GM13976 (cell line): Measurements from ENCODE around the gene RAB15.
"Not testable (repeated sequence)": the region's sequence is repeated elsewhere in the genome, so short reads cannot be mapped to it uniquely, and the experiment has no call there.

Source experiments
- DNase-seq: peaks from one replicate; pipeline ENCODE4 v3.0.0; 2012; ENCODE audit warnings: low spot score
- in situ Hi-C: fragments of 300-500 bp; cut with MboI; formaldehyde crosslinking; loops from one replicate; pipeline ENCODE4 v1.12.0; 2022; ENCODE audit warnings: low sequenced_read_pairs, mixed read lengths, inconsistent platforms; ENCODE audit not compliant: unreplicated experiment
- TF ChIP-seq, protein P1 (sequence below): IDR thresholded peaks from 2 replicates; pipeline ENCODE4 v1.5.1; 2012; ENCODE audit warnings: borderline replicate concordance, mild to moderate bottlenecking; ENCODE audit not compliant: insufficient read depth; ENCODE audit errors: extremely low read depth, missing control alignments, control extremely low read depth

The RAB15 gene

DNA sequence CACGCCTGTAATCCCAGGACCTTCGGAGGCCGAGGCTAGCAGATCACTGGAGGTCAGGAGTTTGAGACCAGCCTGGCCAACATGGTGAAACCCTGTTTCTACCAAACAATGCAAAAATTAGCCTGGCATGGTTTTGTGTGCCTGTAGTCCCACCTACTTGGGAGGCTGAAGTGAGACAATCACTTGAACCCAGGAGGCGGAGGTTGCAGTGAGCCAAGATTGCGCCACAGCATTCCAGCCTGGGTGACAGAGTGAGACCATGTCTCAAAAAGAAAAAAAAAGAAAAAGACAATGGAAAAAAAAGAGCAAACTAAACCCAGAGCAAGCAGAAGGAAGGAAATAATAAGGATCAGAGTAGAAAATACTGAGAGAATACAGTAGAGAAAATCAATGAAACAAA is 52.5 kb downstream of the RAB15 start:
- DNase-seq = no peak
- in situ Hi-C loops = no loop called here
- TF ChIP-seq, protein P1, sequence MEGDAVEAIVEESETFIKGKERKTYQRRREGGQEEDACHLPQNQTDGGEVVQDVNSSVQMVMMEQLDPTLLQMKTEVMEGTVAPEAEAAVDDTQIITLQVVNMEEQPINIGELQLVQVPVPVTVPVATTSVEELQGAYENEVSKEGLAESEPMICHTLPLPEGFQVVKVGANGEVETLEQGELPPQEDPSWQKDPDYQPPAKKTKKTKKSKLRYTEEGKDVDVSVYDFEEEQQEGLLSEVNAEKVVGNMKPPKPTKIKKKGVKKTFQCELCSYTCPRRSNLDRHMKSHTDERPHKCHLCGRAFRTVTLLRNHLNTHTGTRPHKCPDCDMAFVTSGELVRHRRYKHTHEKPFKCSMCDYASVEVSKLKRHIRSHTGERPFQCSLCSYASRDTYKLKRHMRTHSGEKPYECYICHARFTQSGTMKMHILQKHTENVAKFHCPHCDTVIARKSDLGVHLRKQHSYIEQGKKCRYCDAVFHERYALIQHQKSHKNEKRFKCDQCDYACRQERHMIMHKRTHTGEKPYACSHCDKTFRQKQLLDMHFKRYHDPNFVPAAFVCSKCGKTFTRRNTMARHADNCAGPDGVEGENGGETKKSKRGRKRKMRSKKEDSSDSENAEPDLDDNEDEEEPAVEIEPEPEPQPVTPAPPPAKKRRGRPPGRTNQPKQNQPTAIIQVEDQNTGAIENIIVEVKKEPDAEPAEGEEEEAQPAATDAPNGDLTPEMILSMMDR = no peak

DNA sequence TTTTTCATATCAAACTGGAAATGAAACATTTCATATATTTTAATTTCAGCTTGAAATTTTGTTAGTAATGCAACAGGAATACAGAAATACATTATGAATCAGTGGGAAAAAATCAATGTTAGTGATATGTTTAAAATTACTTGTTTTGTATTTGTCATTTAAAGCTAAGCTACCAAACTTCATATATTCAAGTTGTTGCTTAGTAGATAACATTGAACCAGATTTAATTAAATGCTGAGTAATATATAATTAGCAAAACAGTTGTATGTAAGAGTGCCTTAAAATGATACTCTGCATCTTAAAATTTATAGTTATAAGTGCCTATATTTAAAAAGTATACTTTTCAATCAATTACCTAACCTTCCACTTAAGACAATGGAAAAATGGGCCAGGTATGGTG is 52.9 kb downstream of the RAB15 start:
- TF ChIP-seq, protein P1 = no peak
- no peak for DNase-seq
- in situ Hi-C loops = no loop called here

DNA sequence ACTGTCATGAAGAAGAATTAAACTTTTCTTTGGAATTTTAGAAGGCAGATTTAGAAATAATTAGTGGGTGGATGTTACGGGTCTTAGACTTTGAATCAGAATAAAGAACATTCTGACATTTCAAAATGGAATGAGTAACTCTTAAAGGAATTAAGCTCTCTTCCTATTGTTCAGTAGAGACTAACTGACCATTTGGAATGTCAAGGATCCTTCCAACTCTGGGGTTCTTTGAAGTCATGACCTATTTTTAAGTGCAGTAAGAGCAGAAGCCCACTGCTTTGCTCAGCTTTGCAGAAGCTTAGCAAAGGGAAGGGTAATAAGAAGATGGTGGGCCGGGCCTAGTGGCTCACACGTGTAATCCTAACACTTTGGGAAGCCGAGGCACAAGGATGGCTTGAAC is 53.9 kb downstream of the RAB15 start:
- no peak for DNase-seq
- TF ChIP-seq, protein P1 = no peak
- in situ Hi-C loops = no loop called here

DNA sequence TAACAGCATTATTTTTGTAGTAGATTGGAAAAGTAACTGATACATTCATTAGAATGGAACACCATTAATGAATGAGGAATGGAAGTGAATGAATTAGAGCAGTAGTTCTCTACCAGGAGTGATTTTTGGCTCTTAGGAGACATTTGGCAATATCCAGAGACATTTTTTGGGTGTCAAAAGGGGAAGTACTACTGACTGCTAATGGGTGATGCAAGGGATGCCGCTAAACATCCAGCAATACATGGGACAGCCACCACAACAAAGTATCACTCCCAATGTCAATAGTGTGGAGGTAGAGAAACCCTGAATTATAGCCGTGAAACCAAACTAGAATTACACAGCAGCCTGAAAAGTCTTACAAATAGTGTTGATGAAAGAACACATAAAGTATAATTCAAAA is 56.3 kb downstream of the RAB15 start:
- no peak for DNase-seq
- TF ChIP-seq, protein P1 = no peak
- in situ Hi-C loops = no loop called here

DNA sequence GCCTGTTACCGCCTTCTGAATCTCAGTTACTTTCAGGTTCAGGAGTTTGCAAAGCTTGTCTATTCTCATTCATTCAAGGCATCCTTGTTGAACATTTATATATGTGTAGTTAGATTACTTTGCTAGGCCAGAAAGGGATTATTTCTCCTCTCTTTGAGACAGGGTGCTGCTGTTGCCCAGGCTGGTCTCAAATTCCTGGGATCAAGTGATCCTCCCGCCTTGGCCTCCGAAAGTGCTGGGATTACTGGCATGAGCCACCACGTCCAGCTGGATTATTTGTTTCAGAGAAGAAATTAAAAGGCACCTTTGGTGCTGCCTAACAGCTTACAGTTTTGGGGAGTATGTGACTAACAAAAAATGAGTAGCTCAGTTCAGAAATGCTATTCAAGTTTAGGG is 57.1 kb downstream of the RAB15 start:
- no peak for DNase-seq
- TF ChIP-seq, protein P1 = no peak
- in situ Hi-C loops = no loop called here

DNA sequence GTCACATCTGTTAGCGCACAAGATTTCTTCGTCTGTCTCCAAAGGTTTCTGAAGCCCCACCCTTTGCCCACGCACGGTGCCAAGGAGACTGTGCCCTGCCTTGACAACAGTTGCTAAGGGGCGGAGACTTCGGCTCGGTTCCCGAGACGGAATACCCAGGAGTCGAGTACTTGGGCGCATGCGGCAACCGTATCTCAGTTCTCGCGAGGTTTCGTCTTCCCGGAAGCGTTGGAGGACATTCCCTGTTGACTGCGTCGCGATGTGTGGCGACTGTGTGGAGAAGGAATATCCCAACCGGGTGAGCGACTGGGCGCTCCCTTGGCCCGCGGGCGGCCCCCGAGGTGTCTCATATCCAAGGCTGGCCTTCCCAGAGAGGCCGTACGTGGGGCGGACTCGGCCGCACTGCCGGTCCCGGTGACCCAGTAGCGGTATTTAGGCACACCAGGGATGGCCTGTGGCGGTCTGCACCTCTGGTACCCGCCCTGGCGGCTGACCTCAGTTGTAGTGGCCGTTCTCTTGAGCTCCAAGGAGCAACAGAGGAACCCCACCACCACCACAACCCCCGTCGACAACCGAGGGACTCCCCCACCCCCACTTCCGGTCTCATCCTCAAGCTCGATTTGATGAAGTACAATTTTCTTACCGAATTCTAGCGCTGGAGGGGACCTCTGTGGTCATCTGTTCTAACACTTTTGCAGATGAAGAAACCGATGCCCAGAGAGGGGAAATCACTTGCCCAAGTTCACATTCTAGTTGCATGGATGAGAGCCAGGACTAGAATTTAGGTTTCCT is 57.7 kb downstream of the RAB15 start, which contains the start of gene CHURC1:
Gene CHURC1 (plus strand): TSS at position 219 of the 792 bp plus-strand sequence. CDS start 41 bp downstream, at position 260.
- TF ChIP-seq, protein P1 = no peak
- peak; percentile 91 for DNase-seq
- in situ Hi-C loops = no loop called here

DNA sequence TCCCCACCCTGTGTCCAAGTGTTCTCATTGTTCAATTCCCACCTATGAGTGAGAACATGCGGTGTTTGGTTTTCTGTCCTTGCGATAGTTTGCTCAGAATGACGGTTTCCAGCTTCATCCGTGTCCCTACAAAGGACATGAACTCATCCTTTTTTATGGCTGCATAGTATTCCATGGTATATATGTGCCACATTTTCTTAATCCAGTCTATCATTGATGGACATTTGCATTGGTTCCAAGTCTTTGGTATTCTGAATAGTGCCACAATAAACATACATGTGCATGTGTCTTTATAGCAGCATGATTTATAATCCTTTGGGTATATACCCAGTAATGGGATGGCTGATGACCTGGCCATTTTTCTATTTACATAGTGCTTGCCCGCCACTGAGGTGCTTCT is 58.7 kb downstream of the RAB15 start:
- in situ Hi-C loops = not testable (repeated sequence)

More for the DNA sequence above, 58.7 kb downstream of the RAB15 start:
- not testable (repeated sequence) for DNase-seq
